SKM-1 treated with dmso at 0.1 percent for 144 hours (cell line): ENCODE measurements around the gene PRPF40B.

Source experiments
- DNase-seq: peaks from one replicate; lab custom pipeline; 2025; ENCODE audit not compliant: unreplicated experiment; lab: John Stamatoyannopoulos, UW

Gene PRPF40B

GRCh38 chr12:49680075-49680474 lies 56.7 kb downstream of the PRPF40B start:
- no peak for DNase-seq

- no peak for DNase-seq
Measured at GRCh38 chr12:49683599-49684309, 60.4 kb downstream of the PRPF40B start.

DNA sequence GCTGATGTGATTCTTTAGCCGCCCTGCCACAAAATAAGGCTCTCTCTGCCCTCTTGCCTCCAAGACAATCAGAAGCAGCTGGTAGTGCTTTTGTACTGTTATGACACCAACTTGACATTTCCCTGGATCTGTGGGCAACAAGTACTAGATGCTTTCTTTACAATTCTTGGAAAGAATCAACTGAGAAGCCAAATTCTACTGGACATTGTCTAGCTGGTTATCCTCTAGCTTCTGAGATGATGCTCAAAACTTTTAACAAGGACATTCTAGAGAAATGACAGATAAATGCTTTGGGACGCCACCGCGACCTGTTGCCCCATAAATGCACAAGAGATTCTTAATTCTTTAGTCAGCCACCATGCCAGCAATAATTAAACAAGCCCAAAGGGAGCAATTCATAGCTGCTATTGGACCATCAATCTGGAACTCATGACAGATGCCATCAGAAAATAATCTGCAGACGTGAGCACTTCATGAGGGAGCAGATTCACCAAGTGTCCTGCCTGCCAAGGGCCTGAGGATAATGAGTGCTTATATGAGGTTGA lies 61.0 kb downstream of the PRPF40B start:
- DNase-seq: no peak

DNA sequence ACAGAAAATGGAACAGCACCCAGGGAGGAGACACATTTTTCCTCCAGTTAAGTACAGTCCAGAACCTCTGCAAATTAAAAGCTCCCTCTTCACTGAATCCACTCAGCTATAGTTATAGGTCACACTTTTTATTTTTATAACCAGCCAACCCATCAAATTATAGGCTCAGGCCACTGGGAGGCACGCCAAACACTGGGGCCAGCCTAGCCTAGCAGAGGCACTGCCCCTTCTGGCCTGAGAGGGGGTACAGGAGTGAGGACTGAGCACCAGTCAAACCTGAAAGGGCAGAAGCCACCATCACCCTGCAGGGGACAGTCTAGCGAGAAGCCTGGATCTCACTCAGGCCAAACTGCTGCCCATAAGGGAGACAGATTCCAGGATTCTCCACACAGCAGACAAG lies 64.6 kb downstream of the PRPF40B start:
- no peak for DNase-seq

- no peak for DNase-seq
Measured at GRCh38 chr12:49689237-49689636, 65.9 kb downstream of the PRPF40B start.

DNA sequence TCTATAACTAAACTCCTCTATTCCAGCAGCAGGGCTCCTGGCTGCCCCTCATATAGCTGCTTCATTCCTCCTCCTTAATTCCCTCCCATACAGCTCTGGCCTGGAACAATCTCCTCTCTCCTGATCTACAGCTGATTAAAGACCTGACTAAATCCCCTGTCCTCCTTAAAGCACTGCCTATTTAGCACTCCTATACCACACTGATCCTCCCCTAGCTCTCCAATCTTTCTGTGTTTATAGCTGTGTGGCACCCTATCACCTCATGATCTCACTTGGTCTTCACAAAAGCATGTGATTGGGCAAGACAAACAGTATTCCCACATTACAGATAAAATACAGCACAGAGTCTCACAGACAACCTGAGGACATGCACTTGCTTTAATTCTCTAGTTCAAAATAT lies 66.4 kb downstream of the PRPF40B start:
- no peak for DNase-seq

DNA sequence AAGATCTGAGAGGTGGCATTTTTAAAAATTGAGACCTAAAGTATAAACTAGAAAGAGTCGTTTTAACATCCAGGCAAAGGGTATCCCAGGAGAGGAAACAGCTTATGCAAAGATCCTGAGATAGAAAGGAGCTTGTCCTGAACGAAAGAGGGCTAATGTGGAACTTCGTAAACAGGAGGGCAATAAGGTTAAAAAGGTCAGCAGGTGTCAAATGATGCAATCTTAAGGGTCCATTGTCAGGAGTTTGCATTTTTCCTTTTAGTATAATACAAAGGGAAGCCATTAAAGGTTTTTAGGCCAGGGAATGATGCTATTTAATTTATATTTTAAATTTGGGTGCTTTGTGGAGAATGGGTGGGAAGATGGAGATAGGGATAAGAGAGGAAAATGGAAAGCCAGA lies 69.5 kb downstream of the PRPF40B start:
- DNase-seq: no peak

- no peak for DNase-seq
Measured at GRCh38 chr12:49693931-49694444, 70.6 kb downstream of the PRPF40B start.
